Thymus (tissue), 11 donors: Measurements from ENCODE around the gene PSPC1. TPM values are rescaled to one million over a fixed set of nuclear protein-coding genes. Genes with fewer than 3 reads are reported as not detected.
"Not testable (repeated sequence)": the region's sequence is repeated elsewhere in the genome, so short reads cannot be mapped to it uniquely, and the experiment has no call there.

Source experiments
- DNase-seq, 9 donors: peaks; one replicate each; pipeline ENCODE4 v3.0.0-alpha.2; 2013; ENCODE audit warnings: low spot score in 9 of 9, low read depth in 6 of 9, missing footprints in 1 of 9
- H3K27ac ChIP-seq, 2 donors: one replicate each; pipeline ENCODE4 v1.5.1; 2013; ENCODE audit warnings: control low read depth in 1 of 2, low read depth in 1 of 2, low read length in 1 of 2, mild to moderate bottlenecking in 1 of 2, moderate library complexity in 1 of 2
- H3K27me3 ChIP-seq, 2 donors: one replicate each; pipeline ENCODE4 v1.5.1; 2013; ENCODE audit warnings: low read length in 1 of 2; ENCODE audit not compliant: control insufficient read depth in 2 of 2, insufficient read depth in 1 of 2
- H3K36me3 ChIP-seq, 2 donors: one replicate each; pipeline ENCODE4 v1.5.1; 2013; ENCODE audit warnings: low read length in 1 of 2, mild to moderate bottlenecking in 1 of 2, moderate library complexity in 1 of 2; ENCODE audit not compliant: control insufficient read depth in 2 of 2, insufficient read depth in 2 of 2
- H3K4me1 ChIP-seq, 2 donors: one replicate each; pipeline ENCODE4 v1.5.1; 2013; ENCODE audit warnings: low read length in 2 of 2; ENCODE audit not compliant: control insufficient read depth in 2 of 2, insufficient read depth in 2 of 2
- H3K4me3 ChIP-seq, 2 donors: one replicate each; pipeline ENCODE4 v1.5.1; 2013; ENCODE audit warnings: low read length in 2 of 2, control low read depth in 1 of 2, mild to moderate bottlenecking in 1 of 2
- H3K9me3 ChIP-seq, 2 donors: one replicate each; pipeline ENCODE4 v1.5.1; 2013; ENCODE audit warnings: low read length in 1 of 2, mild to moderate bottlenecking in 1 of 2; ENCODE audit not compliant: control insufficient read depth in 2 of 2, insufficient read depth in 1 of 2
- WGBS: extraction: QIAGEN DNeasy Blood & Tissue Kit; methylation state at CpG from one replicate; pipeline ENCODE4 v1.1.7; 2013; 5-methylcytosine and 5-hydroxymethylcytosine counted together
- polyA plus RNA-seq: library from polyadenylated mRNA; stranded (reverse); fragments of 200-250 nt; gene quantifications from one replicate; pipeline ENCODE4 v1.2.3, GENCODE V29; 2013
- total RNA-seq: library from RNA; stranded (reverse); fragments of 120-200 nt; gene quantifications from one replicate; pipeline ENCODE4 v1.2.4, GENCODE V29; 2013
- donor health status: healthy.

Gene PSPC1
- total and polyA plus RNA-seq, 2 donors = 64.6 to 71.2 TPM

DNA sequence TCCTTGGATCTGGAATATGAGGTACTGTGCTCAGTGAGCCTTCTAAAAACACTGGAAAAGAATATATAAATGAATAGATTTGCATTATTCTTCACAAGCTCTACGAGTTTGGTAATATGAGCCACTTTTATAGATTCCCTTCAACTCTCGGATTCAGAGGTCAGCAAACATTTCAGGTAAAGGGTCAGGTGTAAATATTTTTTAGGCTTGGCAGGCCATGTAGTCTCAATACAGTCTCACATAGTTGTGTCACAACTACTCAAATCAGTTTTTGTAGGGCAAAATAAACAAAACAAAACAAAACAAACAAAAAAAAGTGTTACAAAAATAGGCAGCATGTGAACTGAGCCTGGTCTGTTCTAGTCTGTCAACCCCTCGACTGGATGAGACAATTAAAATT is 57.4 kb downstream of the PSPC1 start:
- Histone ChIP-seq H3K27ac (no peak overlapping the region), H3K27me3 (no peaks in the 10 kb centered on the region), H3K4me3 (no peak overlapping the region), H3K4me1 (no peaks in the 10 kb centered on the region), H3K9me3 (no peaks in the 10 kb centered on the region), H3K36me3 (peaks cover 9 to 37% of the 10 kb centered on the region in 2 donors)
- 97% methylated on average over 3 of the region's 3 CpGs for WGBS
- DNase-seq = no peak

DNA sequence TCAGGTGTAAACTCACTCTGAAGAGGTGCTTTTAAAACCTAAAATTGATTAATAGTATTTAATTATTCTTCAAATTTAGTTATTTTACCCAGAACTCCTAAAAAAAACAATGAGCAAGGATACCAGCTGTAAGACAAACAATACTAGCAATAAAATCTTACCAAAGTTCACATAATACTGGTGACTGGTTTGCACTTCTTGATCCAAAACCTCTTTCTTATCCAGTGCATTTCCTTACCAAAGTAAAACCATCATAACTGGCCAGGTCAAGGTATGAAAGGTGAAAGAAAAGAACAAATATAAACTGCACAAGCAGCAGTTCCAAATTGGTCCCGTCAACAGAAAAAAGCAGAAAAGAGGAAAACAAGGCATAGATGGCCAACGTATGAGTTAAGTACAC is 62.7 kb downstream of the PSPC1 start:
- peaks cover 3 to 4% of the 10 kb centered on the region in 2 donors for H3K36me3 ChIP-seq

GRCh38 chr13:19713186-19713965 is 69.4 kb downstream of the PSPC1 start:
- H3K4me1 ChIP-seq = no peaks in the 10 kb centered on the region
- H3K27ac ChIP-seq = no peak overlapping the region
- WGBS = 78% methylated on average over 10 of the region's 10 CpGs
- H3K27me3 ChIP-seq = no peaks in the 10 kb centered on the region
- no peak overlapping the region for H3K4me3 ChIP-seq
- H3K36me3 ChIP-seq = peaks cover 6 to 7% of the 10 kb centered on the region in 2 donors
- DNase-seq = no peak
- no peaks in the 10 kb centered on the region for H3K9me3 ChIP-seq

More for the DNA sequence above, 62.7 kb downstream of the PSPC1 start:
- H3K27me3 ChIP-seq = no peaks in the 10 kb centered on the region
- no peak overlapping the region for H3K4me3 ChIP-seq
- 100% methylated on average over 2 of the region's 2 CpGs for WGBS
- no peaks in the 10 kb centered on the region for H3K9me3 ChIP-seq
- DNase-seq = no peak
- no peak overlapping the region for H3K27ac ChIP-seq
- no peaks in the 10 kb centered on the region for H3K4me1 ChIP-seq

- not testable (repeated sequence) for H3K9me3 ChIP-seq, H3K27ac ChIP-seq, H3K4me1 ChIP-seq, H3K4me3 ChIP-seq, DNase-seq, H3K27me3 ChIP-seq, H3K36me3 ChIP-seq
Measured at GRCh38 chr13:19709782-19710181, 73.0 kb downstream of the PSPC1 start.

DNA sequence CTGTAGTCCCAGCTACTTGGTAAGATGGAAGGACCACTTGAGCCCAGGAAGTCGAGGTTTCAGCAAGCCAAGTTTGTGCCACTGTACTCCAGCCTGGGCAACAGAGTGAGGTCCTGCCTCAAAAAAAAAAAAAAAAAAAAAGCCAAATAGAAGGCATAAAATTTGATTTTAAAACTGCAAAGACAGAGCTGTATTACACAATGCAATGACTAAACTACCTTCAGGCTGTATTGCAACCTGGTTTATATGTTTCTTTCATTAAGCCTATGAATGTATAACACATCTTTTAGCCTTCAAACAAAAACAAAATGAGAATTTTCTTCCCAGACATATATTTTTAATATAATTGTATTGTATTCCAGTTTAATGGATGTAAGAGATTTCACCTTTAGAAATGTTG is 73.7 kb downstream of the PSPC1 start:
- not testable (repeated sequence) for DNase-seq, H3K4me1 ChIP-seq, H3K4me3 ChIP-seq, H3K36me3 ChIP-seq, H3K27ac ChIP-seq, H3K9me3 ChIP-seq, H3K27me3 ChIP-seq
- 98% methylated on average over 1 of the region's 1 CpG for WGBS

- not testable (repeated sequence) for H3K27ac ChIP-seq, H3K27me3 ChIP-seq, DNase-seq, H3K36me3 ChIP-seq, H3K9me3 ChIP-seq, H3K4me1 ChIP-seq, H3K4me3 ChIP-seq
- 95% methylated on average over 6 of the region's 6 CpGs for WGBS
Measured at GRCh38 chr13:19704256-19704655, 78.5 kb downstream of the PSPC1 start.

- H3K36me3 ChIP-seq, H3K27me3 ChIP-seq, H3K27ac ChIP-seq, H3K9me3 ChIP-seq, H3K4me1 ChIP-seq, H3K4me3 ChIP-seq, DNase-seq: not testable (repeated sequence)
Measured at GRCh38 chr13:19701619-19702018, 81.1 kb downstream of the PSPC1 start.

DNA sequence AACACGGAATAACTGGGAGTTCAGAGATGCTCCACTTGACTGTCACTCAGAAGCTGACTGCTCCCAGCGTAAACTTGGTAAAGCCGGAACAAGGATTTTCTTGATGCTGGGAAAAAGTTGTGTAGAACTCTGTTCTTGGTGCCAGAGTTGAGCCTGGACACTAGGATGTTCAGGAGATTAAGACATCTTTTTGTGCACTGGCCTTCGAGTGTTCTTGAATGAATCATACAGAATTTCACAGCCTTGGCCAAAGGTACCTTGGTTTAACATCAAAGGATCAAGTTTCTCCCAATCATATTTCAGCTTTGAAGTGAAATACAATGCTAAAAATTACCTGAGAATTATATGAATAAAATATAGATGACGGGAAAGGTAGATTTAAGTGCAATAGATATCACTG is 81.8 kb downstream of the PSPC1 start:
- WGBS = 94% methylated on average over 3 of the region's 5 CpGs
- H3K36me3 ChIP-seq, H3K27ac ChIP-seq, DNase-seq, H3K4me1 ChIP-seq, H3K27me3 ChIP-seq, H3K4me3 ChIP-seq, H3K9me3 ChIP-seq: not testable (repeated sequence)

DNA sequence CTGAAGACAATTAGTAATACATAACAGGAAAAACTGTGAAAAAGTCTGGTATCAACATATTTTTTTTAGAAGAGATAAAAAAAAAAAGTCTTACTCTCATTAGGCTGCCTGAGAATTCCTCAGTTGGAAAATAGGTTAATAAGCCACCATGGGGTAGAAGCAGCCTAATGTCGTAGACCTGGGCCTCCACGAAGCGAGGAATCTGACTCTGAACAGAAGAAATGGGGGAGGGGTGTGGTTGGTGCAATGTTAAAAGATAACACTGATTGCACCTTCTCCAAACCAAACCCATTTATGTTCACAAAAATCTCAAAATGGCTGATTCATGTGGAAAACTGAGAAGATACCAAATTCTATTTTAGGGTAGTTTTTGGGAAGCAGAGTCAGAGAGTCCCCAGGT is 86.9 kb downstream of the PSPC1 start:
- DNase-seq = no peak

More for the DNA sequence above, 86.9 kb downstream of the PSPC1 start:
- Histone ChIP-seq H3K4me3 (no peak overlapping the region), H3K4me1 (no peaks in the 10 kb centered on the region), H3K27me3 (no peaks in the 10 kb centered on the region), H3K9me3 (no peaks in the 10 kb centered on the region), H3K27ac (no peak overlapping the region), H3K36me3 (peaks cover 0 to 9% of the 10 kb centered on the region in 2 donors)
- WGBS = 65% methylated on average over 3 of the region's 3 CpGs
